ELF-1 (cell line): Measurements from ENCODE around the gene CLGN.
A peak's percentile ranks its signal among the peaks of the same experiment; 100 is the strongest.

ENCODE experiments used
- DNase-seq: peaks from one replicate; pipeline ENCODE4 v3.0.0-alpha.2; 2016; ENCODE audit warnings: low read depth, low spot score

CLGN gene

GRCh38 chr4:140374130-140374477 is 53.3 kb downstream of the CLGN start:
- no peak for DNase-seq

DNA sequence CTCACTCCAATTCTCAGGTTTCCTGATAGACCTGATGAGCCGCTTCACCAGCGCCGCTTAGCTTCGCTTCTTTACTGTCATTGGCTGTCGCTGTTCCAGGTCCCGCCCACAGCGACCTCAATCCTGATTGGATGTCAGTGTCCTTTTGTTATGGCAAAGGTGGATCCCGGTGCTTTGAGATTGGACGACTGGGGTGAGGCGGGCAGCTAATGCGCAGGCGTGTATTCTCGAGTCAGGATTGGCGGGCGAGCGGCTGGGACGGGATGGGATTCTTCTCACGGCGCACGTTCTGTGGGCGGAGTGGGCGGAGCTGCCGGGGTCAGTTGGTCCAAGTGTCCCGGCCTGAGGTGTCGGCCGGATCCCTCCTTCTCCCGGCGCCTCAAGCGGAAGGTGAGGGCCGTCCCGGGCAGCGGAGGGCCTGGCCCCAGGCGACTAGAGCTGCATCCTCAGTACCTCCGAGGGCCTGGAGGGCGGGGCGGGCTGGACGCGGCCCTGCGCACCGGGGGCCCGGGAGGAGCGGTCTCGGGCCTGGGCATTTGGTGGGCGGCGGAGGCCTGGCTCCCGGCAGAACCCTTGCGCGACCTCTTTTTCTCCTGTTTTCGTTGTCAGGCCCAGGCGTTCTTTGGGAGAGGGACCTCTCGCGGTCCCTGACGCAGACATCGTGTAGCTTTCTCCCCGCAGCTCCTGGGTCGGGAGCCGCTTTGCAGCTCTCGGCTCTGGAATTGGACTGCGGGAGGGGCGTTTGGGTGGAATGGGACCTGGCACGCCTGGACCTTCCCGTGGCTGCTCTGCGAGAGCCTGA is 53.9 kb downstream of the CLGN start, which contains the start of gene SCOC:
TSS of gene SCOC (plus strand) at position 319 of the 802 bp plus-strand sequence. CDS start 5,525 bp downstream, outside the sequence.
- DNase-seq = peak; percentile 100

DNA sequence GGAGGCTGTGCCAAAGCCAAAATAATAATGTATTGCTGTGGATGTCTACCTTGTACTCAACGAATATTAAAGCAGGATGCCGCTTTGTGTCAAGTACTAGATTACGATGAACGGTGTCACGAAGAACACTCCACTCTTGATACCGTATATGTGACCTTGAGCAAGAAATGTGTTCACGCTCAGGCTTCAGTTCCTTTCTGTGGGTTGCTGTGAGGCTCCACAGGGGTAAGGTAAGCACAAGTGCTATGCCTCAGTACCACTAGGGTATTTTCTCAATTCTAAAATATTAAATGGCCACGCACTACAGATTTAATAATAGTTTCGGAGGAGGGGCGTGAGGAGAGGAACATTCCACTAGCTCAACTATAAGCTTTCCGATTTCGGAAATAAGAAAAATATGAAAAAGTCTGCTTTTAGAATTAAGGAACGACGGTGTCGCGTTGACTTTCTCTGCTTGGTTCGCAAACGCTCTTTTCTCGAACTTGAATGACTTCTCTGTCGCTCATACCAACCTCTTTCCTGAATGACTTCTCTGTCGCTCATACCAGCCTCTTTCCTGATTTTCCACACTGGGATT is 54.6 kb downstream of the CLGN start:
- no peak for DNase-seq

- DNase-seq = no peak
Observed at GRCh38 chr4:140368686-140369085, 58.8 kb downstream of the CLGN start.

- no peak for DNase-seq
Observed at GRCh38 chr4:140367738-140368137, 59.7 kb downstream of the CLGN start.

GRCh38 chr4:140363558-140363957 is 63.9 kb downstream of the CLGN start:
- no peak for DNase-seq

GRCh38 chr4:140363051-140363450 is 64.4 kb downstream of the CLGN start:
- DNase-seq = no peak

DNA sequence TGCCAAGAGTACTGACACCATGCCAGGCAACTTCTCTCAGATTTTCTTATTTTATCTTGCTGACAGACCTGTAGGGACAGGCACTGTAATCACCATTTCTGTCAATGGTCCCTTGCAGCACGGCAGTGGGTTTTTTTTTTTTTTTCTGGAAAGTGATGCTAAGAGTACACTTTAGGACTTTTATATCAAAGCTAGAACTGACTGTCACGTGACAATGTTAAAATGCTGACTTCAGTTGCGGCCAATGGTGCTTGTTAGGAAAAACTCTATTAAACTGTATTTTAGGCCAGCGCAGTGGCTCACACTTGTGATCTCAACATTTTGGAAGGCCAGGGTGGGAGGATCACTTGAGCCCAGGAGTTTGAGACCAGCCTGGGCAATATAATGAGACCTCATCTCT is 66.3 kb downstream of the CLGN start:
- DNase-seq = no peak

- DNase-seq = peak; percentile 93
Observed at GRCh38 chr4:140359562-140360427, 67.7 kb downstream of the CLGN start.

GRCh38 chr4:140358281-140358680 is 69.2 kb downstream of the CLGN start:
- DNase-seq = no peak

DNA sequence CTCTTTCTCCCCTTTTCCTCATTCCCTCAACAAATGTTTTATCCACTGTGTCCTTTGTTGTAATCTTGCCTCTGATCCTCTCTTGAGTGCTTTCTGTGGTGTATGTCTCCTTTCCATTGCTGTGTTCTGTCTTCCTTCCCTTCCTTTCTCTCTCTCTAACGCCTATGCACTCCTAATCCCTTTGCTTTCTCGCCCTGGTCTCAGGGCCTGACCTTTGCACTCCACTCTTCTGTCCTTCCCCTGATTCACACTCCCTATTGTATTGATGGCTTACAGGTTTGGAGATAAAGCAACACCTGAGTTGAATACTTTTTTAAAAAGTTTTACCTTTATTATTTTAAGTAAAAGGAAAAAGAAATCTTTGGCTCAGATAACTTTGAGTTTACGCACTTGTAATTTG is 69.6 kb downstream of the CLGN start:
- DNase-seq = no peak

- no peak for DNase-seq
Observed at GRCh38 chr4:140355288-140355687, 72.2 kb downstream of the CLGN start.

GRCh38 chr4:140353786-140354185 is 73.7 kb downstream of the CLGN start:
- no peak for DNase-seq

GRCh38 chr4:140351093-140352075 is 76.1 kb downstream of the CLGN start:
- DNase-seq = no peak

- no peak for DNase-seq
Observed at GRCh38 chr4:140349816-140350215, 77.6 kb downstream of the CLGN start.

- no peak for DNase-seq
Observed at GRCh38 chr4:140346136-140346535, 81.3 kb downstream of the CLGN start.

GRCh38 chr4:140344621-140345020 is 82.8 kb downstream of the CLGN start:
- DNase-seq = no peak

DNA sequence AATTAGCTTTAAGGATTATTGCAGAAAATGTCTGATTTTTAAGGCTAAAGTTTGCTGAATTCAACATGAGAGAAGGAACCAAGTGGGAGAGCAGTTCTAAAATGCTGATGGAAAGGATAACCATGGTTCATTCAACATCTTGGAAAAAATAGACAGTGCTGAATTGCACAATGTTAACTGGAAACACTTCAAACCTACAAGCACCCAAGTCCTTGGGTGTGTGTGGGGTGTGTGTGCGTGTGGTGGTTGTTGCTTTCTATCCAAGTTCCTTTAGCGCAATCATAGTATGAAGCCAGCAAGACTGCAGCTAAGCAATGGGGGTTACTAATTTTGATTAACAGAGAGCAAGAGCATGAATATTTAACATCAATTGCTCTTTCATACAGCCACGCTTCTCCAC is 83.3 kb downstream of the CLGN start:
- no peak for DNase-seq

- DNase-seq = no peak
Observed at GRCh38 chr4:140343303-140343702, 84.1 kb downstream of the CLGN start.

- no peak for DNase-seq
Observed at GRCh38 chr4:140342620-140343019, 84.8 kb downstream of the CLGN start.
